Erythroblast (primary cell): ENCODE results near the gene PEMT.

ENCODE experiments used
- GATA1 ChIP-seq: IDR thresholded peaks from 2 replicates; pipeline ENCODE4 v1.6.1; 2011; ENCODE audit warnings: low read depth, mild to moderate bottlenecking, control low read depth, low read length, moderate library complexity
- POLR2A ChIP-seq: IDR thresholded peaks from 2 replicates; pipeline ENCODE4 v1.6.1; 2011; ENCODE audit warnings: mild to moderate bottlenecking, low read length

- TF ChIP-seq POLR2A (no peak), GATA1 (no peak)
Measured at GRCh38 chr17:17516941-17517720, 74.4 kb downstream of the PEMT start.
